ENCODE results near the gene RILP. TPM values are rescaled to one million over a fixed set of nuclear protein-coding genes. Genes with fewer than 3 reads are reported as not detected.
A peak's percentile ranks its signal among the peaks of the same experiment; 100 is the strongest.

Gene RILP
- total and polyA plus RNA-seq, 10 of the 15 experiments (the other 5 are each of a cell fraction or from before 2014, with no cell fraction given), result 0.60 to 6.1 (median 3.3) TPM; not detected in 1

DNA sequence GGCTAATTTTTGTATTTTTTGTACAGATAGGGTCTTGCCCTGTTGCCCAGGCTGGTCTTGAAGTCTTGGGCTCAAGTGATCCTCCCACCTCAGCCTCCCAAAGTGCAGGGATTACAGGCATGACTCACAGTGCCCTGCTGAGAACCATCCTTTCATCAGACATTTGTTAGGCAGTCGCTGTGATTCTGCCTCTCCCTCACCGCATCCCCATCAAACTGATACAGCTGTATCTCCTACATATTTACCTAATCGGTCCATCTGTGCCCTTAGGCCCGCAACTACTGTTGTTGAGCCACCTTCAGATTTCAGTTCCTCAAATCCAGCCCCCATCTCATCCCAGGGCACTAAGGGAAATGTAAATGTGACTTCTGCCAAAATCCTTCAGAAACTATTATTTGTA, 19.0 kb downstream of the RILP start:
- in situ Hi-C loops (cut with MboI), result no loop called here
- Histone ChIP-seq H3K79me2 (ENCODE audit: control insufficient read depth, insufficient read depth, low read length) (peaks cover 6% of the 10 kb centered on the region), H3K27ac (ENCODE audit: control insufficient read depth, insufficient read depth) (no peak overlapping the region), H3K4me3 (no peak overlapping the region), H3K4me1 (ENCODE audit: control insufficient read depth, insufficient read depth, low read length) (peaks cover 37% of the 10 kb centered on the region), H2AFZ (ENCODE audit: control insufficient read depth, low read depth, low read length) (no peak overlapping the region), H3K9me3 (replicated peaks; ENCODE audit: control insufficient read depth, insufficient read depth, low read length) (no peaks in the 10 kb centered on the region), H3K36me3 (ENCODE audit: control insufficient read depth in 2 of 2, insufficient read depth in 2 of 2, low read length in 1 of 2) (no peaks in the 10 kb centered on the region), H3K4me2 (ENCODE audit: control insufficient read depth, insufficient read depth) (no peak overlapping the region; the same call in 1 of the 2 replicates), H3K9ac (ENCODE audit: control insufficient read depth, insufficient read depth, low read length) (no peak overlapping the region), H4K20me1 (ENCODE audit: control insufficient read depth, insufficient read depth) (no peaks in the 10 kb centered on the region), H3K27me3 (replicated peaks in 1 of 2; ENCODE audit: control insufficient read depth in 2 of 2, insufficient read depth in 2 of 2, low read length in 1 of 2) (no peaks in the 10 kb centered on the region)
- ATAC-seq (no peak), FAIRE-seq (no peak), DNase-seq (ENCODE audit: low read depth, low spot score) (no peak)
- peak; percentile 69; the same call in 1 of the 2 replicates for TF ChIP-seq SPI1 (IDR thresholded peaks at IDR 0.05; ENCODE audit: borderline replicate concordance, insufficient read depth, low read depth, low read length)
- TF ChIP-seq, protein P1, sequence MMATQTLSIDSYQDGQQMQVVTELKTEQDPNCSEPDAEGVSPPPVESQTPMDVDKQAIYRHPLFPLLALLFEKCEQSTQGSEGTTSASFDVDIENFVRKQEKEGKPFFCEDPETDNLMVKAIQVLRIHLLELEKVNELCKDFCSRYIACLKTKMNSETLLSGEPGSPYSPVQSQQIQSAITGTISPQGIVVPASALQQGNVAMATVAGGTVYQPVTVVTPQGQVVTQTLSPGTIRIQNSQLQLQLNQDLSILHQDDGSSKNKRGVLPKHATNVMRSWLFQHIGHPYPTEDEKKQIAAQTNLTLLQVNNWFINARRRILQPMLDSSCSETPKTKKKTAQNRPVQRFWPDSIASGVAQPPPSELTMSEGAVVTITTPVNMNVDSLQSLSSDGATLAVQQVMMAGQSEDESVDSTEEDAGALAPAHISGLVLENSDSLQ (IDR thresholded peaks at IDR 0.05), result no peak
- TF ChIP-seq, protein P2, sequence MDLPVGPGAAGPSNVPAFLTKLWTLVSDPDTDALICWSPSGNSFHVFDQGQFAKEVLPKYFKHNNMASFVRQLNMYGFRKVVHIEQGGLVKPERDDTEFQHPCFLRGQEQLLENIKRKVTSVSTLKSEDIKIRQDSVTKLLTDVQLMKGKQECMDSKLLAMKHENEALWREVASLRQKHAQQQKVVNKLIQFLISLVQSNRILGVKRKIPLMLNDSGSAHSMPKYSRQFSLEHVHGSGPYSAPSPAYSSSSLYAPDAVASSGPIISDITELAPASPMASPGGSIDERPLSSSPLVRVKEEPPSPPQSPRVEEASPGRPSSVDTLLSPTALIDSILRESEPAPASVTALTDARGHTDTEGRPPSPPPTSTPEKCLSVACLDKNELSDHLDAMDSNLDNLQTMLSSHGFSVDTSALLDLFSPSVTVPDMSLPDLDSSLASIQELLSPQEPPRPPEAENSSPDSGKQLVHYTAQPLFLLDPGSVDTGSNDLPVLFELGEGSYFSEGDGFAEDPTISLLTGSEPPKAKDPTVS (IDR thresholded peaks at IDR 0.05; ENCODE audit: low read depth, low read length), result no peak
- RAD21 ChIA-PET (ENCODE audit: unreplicated experiment), result interaction anchor here (0.6 to 10.0 kb wide), 26 partner anchors 10 to 371 kb away, joined by 3 to 317 read pairs (median 5); partner anchors contain the start of genes INPP5K, RILP and SCARF1
- SMC1A ChIA-PET (ENCODE audit: uncharacterized antibody, unreplicated experiment), result interaction anchor here (0.6 to 5.4 kb wide), 17 partner anchors 14 to 269 kb away, joined by 3 to 107 read pairs (median 4); partner anchors contain the start of genes INPP5K and PITPNA
- intact Hi-C loops (cut with micrococcal nuclease; ENCODE audit: unreplicated experiment), result loop anchor here (5.0 kb wide), 1 partner anchor 113 kb away; the partner anchor contains the start of gene INPP5K
- POLR2A ChIA-PET, result interaction anchor here (0.6 to 6.0 kb wide), 8 partner anchors 18 to 230 kb away, joined by 3 to 56 read pairs (median 6); partner anchors contain the start of genes INPP5K and RILP
- CTCF ChIA-PET, result interaction anchor here (0.6 to 9.9 kb wide), 35 partner anchors 10 to 466 kb away, joined by 3 to 380 read pairs (median 6); partner anchors contain the start of genes INPP5K, RILP and SCARF1
- no TSS peak for BruUV-seq (replicated peaks)
- 8% methylated on average over 4 of the region's 4 CpGs for WGBS (ENCODE audit: insufficient coverage, insufficient replicate concordance, low lambda C conversion rate, missing lambda C conversion rate)

All from GM12878 (cell line).